Occipital lobe (tissue), 2 donors: ENCODE results near the gene RNFT2. TPM values are rescaled to one million over a fixed set of nuclear protein-coding genes. Genes with fewer than 3 reads are reported as not detected.

ENCODE experiments used
- DNase-seq: peaks from one replicate; lab custom pipeline; 2025; lab: John Stamatoyannopoulos, UW
- total RNA-seq: library from RNA; depleted of rRNA; stranded (reverse); fragments of >200 nt; gene quantifications from one replicate; pipeline ENCODE4 v1.2.3, GENCODE V29; 2014

RNFT2 gene, protein sequence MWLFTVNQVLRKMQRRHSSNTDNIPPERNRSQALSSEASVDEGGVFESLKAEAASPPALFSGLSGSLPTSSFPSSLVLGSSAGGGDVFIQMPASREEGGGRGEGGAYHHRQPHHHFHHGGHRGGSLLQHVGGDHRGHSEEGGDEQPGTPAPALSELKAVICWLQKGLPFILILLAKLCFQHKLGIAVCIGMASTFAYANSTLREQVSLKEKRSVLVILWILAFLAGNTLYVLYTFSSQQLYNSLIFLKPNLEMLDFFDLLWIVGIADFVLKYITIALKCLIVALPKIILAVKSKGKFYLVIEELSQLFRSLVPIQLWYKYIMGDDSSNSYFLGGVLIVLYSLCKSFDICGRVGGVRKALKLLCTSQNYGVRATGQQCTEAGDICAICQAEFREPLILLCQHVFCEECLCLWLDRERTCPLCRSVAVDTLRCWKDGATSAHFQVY
- 36.0 TPM for total RNA-seq

DNA sequence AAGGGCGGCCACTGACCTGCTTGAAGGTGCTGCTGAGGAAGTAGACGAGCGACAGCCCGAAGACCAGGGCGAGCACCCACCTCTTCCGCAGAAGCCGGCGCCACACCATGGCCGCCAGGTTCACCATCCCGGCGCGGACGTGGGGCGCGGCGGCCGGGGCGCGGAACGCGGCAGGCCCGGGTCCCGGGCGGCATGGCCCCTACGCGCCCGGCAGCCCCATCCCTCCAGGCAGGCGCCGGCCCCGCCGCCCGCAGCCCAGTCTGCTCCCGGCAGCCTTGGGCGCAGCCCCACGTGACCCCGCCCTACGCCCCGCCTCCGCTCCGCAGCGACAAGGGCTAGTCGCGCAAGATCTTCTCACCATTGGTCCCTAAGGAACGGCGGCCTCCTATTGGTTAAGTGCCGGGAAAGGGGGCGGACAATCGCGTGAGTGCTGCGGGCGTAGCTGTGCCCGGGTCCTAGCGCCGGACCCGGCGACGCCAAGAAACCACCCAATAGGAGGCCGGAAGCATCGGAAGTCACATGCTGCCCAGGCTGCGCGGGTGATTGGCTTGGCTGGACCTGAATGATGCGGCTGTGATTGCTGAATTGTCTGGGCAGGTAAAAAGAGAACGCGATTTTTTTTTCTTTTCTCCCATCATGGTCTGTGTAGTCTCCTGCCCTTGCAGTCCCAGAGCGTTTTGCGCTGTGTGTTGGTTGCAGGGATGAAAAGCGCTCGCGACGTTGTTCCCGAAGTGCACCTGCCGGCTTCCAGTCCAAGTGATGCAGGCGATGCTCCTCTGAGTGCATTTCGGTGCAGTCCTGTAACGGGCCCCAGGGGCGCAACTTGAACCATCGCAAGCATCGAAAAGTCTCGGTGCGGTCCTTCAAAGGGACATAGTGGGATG, at the start of gene RNFT2, which contains the start of gene SPRING1:
TSS of gene RNFT2 (plus strand) at position 542 of the 884 bp plus-strand sequence. CDS start 2,183 bp downstream, outside the sequence.
TSS of gene SPRING1 (minus strand) at position 296 of the 884 bp plus-strand sequence. CDS start at position 127, 169 bp downstream.
- peak; percentile 99 for DNase-seq

DNA sequence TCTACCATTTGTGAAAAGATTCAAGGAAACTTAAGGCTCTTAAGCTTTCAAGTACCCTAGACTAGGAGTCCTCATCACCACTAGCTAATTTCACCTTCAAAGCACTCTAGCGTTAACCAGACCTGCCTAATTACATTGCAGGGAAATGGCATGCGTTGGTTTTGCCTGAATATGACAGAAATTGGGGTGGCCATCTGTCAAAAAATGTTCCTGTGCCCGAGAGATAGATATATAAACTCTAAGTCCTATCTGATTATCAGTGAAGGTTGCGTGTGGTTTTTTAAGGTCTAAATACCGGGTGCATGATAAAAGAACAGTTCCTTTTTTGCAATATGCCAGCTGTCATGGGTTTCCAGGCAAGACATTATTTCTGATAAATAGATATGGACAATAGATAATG, 48.6 kb upstream of the RNFT2 start:
- DNase-seq = no peak

DNA sequence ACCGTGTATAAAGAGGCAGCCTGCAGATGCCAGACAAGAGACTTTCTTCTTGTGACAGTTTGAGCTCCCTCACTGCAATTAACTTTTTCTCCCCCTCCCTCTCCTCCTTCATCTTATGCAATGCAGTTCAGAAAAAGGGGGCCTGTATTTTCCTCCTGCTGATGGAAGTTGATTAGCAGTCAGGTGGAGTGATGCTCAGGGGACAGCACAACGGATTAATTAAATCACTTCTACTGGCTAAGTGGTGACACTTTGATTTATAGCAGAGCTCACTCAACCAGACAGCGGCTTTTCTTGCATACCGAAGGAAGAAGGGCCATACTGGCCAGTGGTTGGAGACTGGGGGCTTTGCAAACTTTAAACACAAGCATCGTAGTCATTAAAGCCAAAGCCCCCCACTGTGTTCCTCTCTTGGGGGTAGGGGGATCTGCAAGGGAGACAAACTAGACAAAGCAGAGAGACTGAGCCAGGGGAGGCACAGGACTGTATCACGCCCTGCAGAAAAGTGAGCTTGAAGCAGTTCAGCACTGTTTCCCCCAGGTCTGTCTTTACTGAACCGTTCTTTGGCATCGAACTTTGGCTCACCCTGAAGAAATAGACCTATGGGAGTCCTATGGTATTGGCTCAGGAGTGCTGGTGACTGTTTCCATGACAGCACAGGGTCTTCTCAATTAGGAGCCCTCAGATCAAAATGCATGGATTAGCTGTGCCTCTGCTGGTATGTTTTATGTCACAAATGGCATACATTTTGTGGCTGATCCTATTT, 48.0 kb upstream of the RNFT2 start:
- DNase-seq = no peak

DNA sequence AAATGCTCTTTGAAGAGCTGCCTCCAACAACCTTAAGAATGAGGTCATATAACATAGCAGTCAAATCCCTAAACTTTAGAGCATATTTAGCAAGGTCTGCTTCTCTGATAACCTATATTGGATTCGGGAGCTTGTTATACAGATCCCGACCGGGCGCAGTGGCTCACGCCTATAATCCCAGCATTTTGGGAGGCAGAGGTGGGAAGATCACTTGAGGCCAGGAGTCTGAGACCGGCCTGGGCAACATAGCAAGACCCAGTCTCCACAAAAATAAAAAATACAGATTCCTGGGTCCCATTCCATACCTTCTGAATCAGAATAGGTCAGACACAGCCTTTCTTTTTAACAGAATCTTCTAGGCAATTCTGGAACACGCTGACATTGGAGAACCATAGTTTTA, 46.9 kb upstream of the RNFT2 start:
- DNase-seq = no peak

DNA sequence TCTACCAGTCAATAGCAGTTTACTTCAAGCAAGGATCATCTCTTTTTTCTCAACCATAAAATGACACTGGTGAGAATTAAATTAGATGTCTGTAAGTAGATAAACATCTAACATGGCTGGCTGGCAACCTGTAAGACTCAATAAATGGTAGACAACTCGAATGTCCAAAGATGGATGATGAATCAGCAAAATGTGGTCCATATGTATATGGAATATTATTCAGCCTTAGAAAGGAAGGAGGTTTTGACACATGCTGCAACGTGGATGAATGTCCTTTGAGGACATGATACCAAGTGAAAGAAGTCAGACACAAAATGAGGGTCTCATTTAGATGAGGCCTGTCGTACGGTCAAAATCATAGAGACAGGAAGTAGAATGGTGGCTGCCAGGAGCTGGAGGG, 46.5 kb upstream of the RNFT2 start:
- DNase-seq = no peak

DNA sequence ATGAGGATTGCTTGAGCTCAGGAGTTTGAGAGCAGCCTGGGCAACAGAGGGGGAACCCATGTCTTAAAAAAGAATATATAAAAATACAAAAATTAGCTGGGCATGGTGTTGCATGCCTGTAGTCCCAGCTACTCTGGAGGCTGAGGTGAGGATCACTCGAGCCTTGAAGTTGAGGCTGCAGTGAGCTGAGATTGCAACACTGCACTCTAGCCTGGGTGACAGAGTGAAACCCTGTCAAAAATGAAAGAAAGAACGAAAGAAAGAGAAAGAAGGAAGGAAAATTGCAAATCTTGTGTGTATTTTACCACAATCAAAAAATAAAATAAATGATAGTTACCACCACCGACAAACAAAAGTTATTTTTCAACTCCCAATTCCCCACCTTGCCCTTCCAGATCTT, 45.5 kb upstream of the RNFT2 start:
- no peak for DNase-seq

DNA sequence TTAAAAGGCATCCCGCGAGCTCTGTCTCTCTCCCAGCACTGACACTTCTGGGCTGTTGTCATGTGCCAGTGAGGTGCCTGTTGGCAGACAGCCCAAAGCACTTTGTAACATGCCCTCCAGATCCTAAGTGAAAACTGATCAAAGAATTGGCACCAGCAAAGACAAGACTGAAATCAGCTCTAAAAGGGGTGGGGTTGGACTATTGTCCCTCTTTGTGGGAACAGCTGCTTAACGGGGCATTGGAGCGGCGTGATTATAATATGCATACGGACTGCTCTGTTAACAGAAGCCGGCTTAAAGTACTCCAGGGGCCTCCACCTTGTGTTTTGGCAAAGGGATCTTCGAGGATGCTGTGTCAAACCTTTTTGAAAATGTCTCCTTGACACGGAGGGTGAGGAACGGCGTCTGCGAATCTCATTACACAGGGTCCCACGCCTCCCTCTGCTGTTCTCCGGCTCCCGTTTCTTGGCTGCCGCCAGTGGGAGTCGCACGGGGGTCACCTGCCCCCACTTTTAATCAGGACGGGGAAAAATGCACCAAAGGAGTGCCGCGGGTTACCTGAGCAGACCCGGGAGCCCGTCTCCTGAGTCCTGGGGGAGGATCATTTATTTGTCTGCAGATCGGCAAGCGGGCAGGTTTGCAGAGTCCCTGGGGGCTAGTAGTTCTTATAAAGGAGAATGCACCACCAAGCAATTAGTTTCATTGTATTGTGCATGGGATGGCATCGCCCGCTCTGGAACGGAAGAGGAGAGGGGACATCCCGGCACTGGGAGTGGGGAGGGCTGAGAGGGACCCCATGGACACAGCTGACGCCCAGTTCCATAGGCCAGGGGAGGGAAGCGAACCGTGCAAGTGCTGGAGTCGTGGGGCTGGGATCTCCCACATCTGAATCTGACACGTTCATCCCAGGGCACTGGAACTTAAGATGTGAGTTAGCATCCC, 44.6 kb upstream of the RNFT2 start:
- no peak for DNase-seq

DNA sequence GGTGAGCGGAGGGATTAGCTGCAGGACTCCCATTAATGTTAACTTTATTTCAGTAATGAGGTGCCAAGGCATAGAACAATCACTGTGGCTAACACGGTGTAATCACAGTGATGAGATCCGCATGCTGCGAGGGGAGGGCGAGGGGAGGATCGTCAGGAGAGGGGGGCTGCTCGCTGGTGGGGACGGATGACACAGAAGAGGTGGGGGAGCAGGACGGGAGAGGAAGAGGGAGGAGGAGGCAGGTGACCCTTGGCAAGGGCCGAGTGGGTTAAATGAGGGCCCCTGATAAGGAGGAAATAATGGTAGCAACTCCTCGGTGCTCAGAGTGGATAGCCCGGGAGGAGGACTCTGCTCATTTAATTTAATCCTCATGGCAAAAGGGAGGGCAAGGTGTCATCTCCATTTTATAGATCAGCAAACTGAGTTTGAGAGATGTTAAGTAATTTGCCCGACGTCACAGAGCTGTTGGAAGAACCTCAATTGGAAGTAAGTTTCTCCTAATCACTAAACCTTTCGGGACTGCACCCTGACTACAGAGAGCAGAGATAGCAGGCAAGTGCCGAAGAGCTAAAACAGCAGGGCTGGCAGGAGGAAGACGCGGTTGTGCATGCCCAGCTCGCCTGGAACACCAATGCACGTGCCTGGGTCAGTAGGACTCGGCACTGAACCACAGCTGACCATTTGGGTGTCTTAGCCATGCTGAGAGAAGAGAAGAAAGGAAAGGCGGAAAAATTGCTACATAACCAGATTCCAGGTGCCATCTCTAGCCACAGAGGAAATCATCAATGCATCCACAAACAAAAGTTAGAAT, 43.3 kb upstream of the RNFT2 start:
- DNase-seq = no peak

DNA sequence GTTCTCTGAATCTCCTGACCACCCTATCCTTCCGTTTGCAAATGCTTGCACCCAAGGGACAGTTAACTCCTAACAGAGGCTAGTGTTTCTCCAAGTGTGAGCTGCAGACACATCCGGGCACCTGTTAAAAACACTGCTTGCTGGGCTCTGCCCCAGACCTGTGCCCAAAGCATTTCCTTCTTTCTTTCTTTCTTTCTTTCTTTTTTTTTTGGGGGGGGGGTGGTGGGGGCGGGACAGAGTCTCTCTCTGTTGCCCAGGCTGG, 42.7 kb upstream of the RNFT2 start:
- DNase-seq = no peak

DNA sequence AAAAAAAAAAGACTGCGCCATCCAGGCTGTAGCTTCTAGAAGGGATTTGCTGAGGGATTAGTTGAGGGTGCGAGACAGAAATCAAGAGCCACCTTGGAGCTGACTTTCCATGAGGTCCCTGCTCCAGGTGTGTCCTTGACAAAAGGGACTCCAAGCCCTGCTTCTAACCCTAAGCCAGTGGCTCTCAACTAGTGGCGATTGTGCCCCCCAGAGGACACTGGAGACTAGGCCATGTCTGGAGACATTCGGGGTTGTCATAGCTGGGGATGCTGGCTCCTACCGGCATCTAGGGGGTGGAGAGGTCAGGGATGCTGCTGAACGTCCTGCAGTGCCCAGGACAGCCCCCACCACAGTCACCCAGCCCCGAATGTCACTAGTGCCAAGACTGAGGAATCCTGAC, 40.8 kb upstream of the RNFT2 start:
- DNase-seq = no peak

DNA sequence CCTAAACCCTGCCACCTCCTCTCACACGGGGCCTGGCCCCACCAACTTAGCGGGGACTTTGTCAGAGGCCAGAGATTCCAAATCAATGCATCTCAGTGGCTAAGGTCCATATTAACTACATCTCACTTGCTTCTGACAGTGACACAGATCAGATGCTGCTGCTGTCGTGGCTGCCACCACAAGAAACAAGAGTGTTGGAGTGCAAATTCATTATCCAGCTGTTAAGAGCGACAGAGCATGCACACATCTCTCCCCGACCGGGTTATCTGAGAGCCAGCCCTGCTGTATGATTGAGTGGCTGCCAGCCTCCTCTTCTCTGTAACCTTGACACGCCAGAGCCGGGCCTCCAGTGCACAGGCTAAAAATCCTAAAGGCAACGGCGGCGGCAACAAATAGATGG, 40.4 kb upstream of the RNFT2 start:
- DNase-seq = no peak

DNA sequence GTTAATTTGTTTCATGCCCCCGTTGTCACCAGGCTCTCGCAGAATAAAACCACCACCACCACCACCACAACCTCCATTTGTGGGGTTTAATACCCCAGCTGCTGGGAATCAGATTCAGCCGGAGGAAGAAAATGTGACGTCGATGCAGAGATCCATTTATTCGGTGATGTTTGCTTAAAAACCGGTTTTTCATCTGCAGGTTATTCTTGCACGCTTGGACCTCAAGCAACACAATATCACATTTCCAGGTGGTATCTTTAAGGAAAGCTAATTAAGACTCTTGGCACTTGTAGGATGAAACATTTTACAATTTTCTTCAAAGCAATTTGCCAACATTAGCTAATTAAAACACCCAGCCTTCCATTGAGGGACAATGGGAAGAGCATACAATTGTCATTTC, 40.0 kb upstream of the RNFT2 start:
- no peak for DNase-seq

DNA sequence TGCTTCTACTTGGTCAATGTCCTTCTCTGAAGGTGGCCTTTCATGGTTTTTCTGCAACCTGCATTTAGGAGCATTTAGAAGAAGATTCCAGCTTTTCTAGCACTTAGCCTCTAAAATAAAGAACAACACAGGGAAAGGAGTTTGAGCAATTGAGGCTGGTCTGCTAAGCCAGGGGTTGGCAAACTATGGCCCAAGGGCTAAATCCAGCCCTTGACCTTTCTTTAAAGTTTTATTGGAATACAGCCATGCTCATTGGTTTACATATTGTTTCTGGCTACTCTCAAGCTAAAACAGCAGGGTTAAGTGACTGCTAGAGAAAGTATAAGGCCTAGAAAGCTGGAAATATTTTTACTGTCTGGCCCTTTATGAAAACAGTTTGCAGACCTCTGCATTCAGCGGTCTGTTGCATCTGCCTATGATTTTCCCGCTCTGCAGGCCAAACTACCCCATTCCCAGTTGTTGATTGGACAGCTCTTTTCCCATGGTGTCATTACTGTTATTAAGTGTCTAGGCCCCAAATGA, 39.5 kb upstream of the RNFT2 start:
- no peak for DNase-seq

DNA sequence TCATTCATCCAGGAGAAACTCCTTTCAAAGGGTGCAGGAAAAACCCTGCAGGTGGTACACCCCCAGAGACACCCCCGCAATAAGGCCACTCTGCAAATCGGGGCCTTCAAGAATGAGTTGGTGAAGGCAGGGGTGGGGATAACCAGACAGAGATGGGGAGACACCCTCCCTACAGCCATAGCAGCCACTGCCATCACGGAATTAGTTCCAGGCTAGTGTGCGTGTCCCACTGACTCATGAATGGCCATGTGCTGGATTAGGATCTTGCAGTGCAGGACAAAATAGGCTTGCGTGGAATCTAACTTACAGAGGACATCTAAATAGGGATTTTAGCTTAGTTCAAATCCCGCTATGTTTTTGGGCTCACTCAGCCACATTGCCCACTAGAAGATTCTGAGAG, 38.0 kb upstream of the RNFT2 start:
- DNase-seq = no peak

DNA sequence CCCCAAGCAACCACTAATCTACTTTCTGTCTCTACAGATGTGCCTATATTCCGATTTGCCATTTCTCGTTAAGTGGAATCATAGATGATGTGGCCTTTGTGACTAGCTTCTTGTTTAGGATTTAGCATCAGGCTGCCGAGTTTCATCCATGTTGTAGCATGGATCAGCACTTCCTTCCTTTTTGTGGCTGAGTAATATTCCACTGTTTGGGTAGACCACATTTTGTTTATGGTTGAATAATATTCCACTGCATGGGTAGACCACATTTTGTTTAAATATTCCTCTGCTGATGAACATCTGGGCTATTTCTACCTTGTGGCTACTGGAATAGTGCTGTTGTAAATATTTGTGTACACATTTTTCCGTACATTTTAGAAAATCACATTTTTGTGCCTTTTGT, 36.7 kb upstream of the RNFT2 start:
- DNase-seq = no peak

DNA sequence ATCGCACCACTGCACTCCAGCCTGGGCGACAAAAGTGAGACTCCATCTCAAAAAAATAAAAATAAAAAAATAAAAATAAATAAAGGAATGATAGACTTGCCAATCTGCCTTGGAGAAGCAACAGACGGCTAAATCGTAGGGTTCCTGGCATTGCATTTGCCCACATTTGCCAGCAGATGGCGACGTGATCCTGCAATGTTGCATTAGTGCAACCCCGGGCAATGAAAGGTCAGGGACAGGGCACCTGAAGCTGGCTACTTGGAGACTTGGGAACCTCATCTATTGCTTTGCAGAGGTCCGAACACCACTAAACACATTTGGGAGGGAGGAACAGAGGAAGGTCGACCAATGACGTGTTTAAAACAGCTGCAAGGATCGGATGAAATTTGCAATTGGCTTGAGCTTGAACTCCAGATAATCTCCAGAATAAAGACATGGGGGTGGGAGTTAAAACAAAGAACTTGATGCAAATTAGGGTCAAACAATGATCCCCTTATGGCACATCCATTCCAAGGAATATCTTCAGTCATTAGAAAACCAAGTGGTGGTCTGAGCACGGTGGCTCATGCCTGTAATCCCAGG, 34.8 kb upstream of the RNFT2 start:
- DNase-seq = peak; percentile 34

DNA sequence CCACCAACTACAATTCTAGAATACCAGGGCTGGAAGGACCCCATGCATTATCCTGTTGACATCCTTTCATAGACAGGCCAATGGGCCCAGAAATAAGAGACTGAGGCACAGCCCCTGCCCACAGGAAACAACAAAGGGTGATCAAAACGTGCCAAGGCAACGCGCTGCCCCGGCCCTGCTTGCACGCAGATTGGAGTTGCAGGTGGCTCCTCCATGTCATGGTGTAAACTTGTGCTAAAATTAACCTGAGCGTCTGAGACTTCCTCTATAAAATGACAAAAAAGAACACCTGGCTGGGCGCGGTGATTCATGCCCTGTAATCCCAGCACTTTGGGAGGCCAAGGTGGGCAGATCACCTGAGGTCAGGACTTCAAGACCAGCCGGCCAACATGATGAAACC, 30.4 kb upstream of the RNFT2 start:
- no peak for DNase-seq

DNA sequence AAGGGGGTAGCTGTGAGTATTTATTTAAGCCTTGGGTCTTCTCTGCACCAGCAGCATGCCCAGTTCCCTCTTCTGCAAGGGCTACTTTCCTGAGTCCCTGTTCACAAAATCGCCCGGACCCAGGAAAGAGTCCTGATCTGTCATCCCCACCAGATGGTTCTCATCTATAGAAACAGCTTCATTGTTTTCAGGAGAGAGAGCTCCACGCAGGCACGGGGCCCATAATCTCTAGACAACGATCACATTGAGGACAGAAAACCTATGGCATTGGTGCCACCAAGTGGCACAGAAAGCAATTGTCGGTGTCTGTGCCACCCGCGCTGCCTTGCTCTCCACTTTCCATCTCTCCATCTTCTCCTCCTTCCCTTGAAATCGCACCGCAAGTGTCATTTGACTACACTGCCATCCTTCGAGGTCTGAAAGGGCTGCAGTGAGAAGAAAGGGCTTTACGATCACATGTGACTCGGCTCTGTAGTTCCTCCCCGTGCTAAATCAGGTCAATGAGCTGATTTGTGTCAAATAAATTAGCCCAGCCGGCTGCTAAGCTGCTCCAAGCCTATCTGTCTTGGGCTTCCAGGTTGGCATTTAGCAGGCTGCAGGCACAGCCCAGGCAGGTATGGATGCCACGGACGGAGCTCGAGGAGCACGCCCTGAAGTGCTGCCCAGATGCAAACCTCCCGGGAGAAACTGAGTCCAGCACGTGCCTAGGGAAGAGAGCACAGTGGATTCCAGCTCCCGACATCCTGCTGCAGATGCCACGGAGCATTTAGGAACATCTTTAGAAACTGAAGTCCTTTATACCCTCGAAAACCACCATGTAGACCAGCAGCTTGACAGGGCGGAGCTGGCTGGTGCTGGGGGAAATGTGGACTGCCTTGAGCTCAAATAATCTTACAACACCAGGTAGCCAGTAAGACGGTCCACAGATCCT, 29.0 kb upstream of the RNFT2 start:
- DNase-seq = peak; percentile 79
